Measurements from ENCODE around the gene SCP2D1. TPM values are rescaled to one million over a fixed set of nuclear protein-coding genes. Genes with fewer than 3 reads are reported as not detected.

Gene SCP2D1
- total RNA-seq, 1 experiment from 2014 or later = not detected

DNA sequence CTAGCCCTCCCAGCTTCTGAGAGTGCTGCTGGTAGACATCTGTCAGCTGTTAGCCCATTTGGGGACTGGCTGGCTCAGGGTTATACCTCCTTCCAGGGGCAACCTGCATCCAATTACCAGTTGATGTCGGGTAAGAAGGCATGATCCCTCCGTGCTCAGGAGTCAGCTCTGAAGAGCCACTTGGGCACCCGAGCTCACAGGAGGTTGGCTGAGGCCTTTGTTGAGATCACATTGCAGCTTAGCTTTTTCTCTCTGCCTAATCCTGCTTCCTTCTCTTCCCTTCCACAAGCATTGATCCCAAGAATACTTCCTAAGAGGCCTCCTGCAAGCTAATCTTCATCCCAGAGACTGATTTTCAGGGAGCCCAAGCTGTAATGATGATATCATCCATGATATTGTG is 35.5 kb downstream of the SCP2D1 start:
- Histone ChIP-seq H3K79me2 (ENCODE audit: insufficient read depth, low read length) (no peaks in the 10 kb centered on the region), H4K20me1 (ENCODE audit: insufficient read depth) (no peaks in the 10 kb centered on the region), H3K36me3 (ENCODE audit: control insufficient read depth in 1 of 2, insufficient read depth in 2 of 2, low read length in 2 of 2) (no peaks in the 10 kb centered on the region), H3K4me3 (replicated peaks in 1 of 2; ENCODE audit: low read depth in 1 of 2, low read length in 2 of 2) (no peak overlapping the region), H3K9me2 (ENCODE audit: insufficient read depth) (no peaks in the 10 kb centered on the region), H3K27ac (ENCODE audit: low read depth, low read length) (no peak overlapping the region), H3K4me1 (ENCODE audit: control insufficient read depth in 1 of 2, insufficient read depth in 2 of 2, low read length in 2 of 2) (no peaks in the 10 kb centered on the region), H3K9ac (ENCODE audit: low read length) (no peak overlapping the region), H3K9me3 (ENCODE audit: control insufficient read depth in 1 of 2, insufficient read depth in 1 of 2, low read depth in 1 of 2, low read length in 2 of 2) (no peaks in the 10 kb centered on the region), H2AFZ (ENCODE audit: low read depth, low read length, poor library complexity, severe bottlenecking) (no peak overlapping the region), H3K4me2 (ENCODE audit: low read length) (no peak overlapping the region), H3K27me3 (ENCODE audit: insufficient read depth, low read length) (no peaks in the 10 kb centered on the region; the same call in 1 of the 2 replicates)
- intact Hi-C loops (cut with micrococcal nuclease) = no loop called here
- DNase-seq (ENCODE audit: low read depth, low spot score) (no peak), ATAC-seq (no peak)
- CTCF ChIA-PET = no interaction called here
- no TSS peak for BruUV-seq (replicated peaks)
- POLR2A ChIA-PET = no interaction called here
- RAD21 ChIA-PET (ENCODE audit: low non-redundant PET in 1 of 2, low total read pairs in 2 of 2, uncharacterized antibody in 2 of 2, unreplicated experiment in 2 of 2) = no interaction called here
- no peak for TF ChIP-seq CTCF (IDR thresholded peaks at IDR 0.05 in 2 of 3, conservative IDR thresholded peaks at IDR 0.05 in 1 of 3; ENCODE audit: borderline replicate concordance in 1 of 3, insufficient read depth in 1 of 3, low read depth in 2 of 3, low read length in 2 of 3)

- no peaks in the 10 kb centered on the region for H3K4me1 ChIP-seq (ENCODE audit: control insufficient read depth in 1 of 2, insufficient read depth in 2 of 2, low read length in 2 of 2)
- no peak for ATAC-seq
- H4K20me1 ChIP-seq (ENCODE audit: insufficient read depth) = no peaks in the 10 kb centered on the region
- H3K4me2 ChIP-seq (ENCODE audit: low read length) = no peak overlapping the region
- intact Hi-C loops (cut with micrococcal nuclease) = no loop called here
- DNase-seq (ENCODE audit: low read depth, low spot score) = no peak
- no peak overlapping the region for H3K27ac ChIP-seq (ENCODE audit: low read depth, low read length)
- peaks cover 5% of the 10 kb centered on the region for H3K27me3 ChIP-seq (ENCODE audit: insufficient read depth, low read length)
- no peak overlapping the region for H3K4me3 ChIP-seq (replicated peaks in 1 of 2; ENCODE audit: low read depth in 1 of 2, low read length in 2 of 2)
- no peaks in the 10 kb centered on the region for H3K9me2 ChIP-seq (ENCODE audit: insufficient read depth)
- CTCF ChIA-PET = no interaction called here
- no peaks in the 10 kb centered on the region for H3K36me3 ChIP-seq (ENCODE audit: control insufficient read depth in 1 of 2, insufficient read depth in 2 of 2, low read length in 2 of 2)
- no peak overlapping the region for H2AFZ ChIP-seq (ENCODE audit: low read depth, low read length, poor library complexity, severe bottlenecking)
- H3K9ac ChIP-seq (ENCODE audit: low read length) = no peak overlapping the region
- BruUV-seq (replicated peaks) = no TSS peak
- TF ChIP-seq SRF (IDR thresholded peaks at IDR 0.05; ENCODE audit: low read depth) (no peak), CEBPB (IDR thresholded peaks at IDR 0.05; ENCODE audit: low read depth) (no peak), CBX3 (IDR thresholded peaks at IDR 0.05; ENCODE audit: low read depth) (no peak)
- RAD21 ChIA-PET (ENCODE audit: low non-redundant PET in 1 of 2, low total read pairs in 2 of 2, uncharacterized antibody in 2 of 2, unreplicated experiment in 2 of 2) = no interaction called here
- no peaks in the 10 kb centered on the region for H3K9me3 ChIP-seq (ENCODE audit: control insufficient read depth in 1 of 2, insufficient read depth in 1 of 2, low read depth in 1 of 2, low read length in 2 of 2)
- POLR2A ChIA-PET = no interaction called here
- no peaks in the 10 kb centered on the region for H3K79me2 ChIP-seq (ENCODE audit: insufficient read depth, low read length)
These were observed 38.0 kb downstream of the SCP2D1 start for GRCh38 chr20:18851629-18852028.
